H1 (cell line): ENCODE results near the gene TNS4. TPM values are rescaled to one million over a fixed set of nuclear protein-coding genes. Genes with fewer than 3 reads are reported as not detected.
A peak's percentile ranks its signal among the peaks of the same experiment; 100 is the strongest.

Experiments used
- CTCF ChIA-PET: fragments of 300-600 bp; sonication (Branson Sonifier 250); formaldehyde crosslinking; loops from one replicate; lab custom pipeline; 2021; ENCODE audit not compliant: partially characterized antibody; lab: Charles Lee
- POLR2A ChIA-PET: fragments of 300-600 bp; sonication (Branson Sonifier 250); formaldehyde crosslinking; loops from one replicate; lab custom pipeline; 2021; ENCODE audit warnings: inconsistent platforms; ENCODE audit not compliant: partially characterized antibody; lab: Charles Lee
- DNase-seq, 2 experiments: peaks; one replicate each; pipeline versions ENCODE4 v3.0.0 to v3.0.0-alpha.2; 2010 to 2022; ENCODE audit warnings: low spot score in 2 of 2, low read depth in 1 of 2, mixed read lengths in 1 of 2
- FAIRE-seq: peaks from 2 replicates; lab custom pipeline; 2011; peaks lifted over from hg19 to GRCh38; lab: Jason Lieb, UNC
- H2AFZ ChIP-seq: 2 replicates; pipeline ENCODE4 v1.8.1; 2012; ENCODE audit warnings: low read length, inconsistent platforms
- H2AK5ac ChIP-seq: 2 replicates; pipeline ENCODE4 v1.6.1; 2013; ENCODE audit warnings: low read depth, low read length
- H2BK120ac ChIP-seq: replicated peaks from 2 replicates; pipeline ENCODE3; 2013; ENCODE audit warnings: low read depth, low read length, inconsistent platforms
- H2BK12ac ChIP-seq: 2 replicates; pipeline ENCODE4 v1.6.1; 2013; ENCODE audit warnings: low read depth, low read length
- H2BK15ac ChIP-seq: 2 replicates; pipeline ENCODE4 v1.6.1; 2013; ENCODE audit warnings: low read length
- H2BK20ac ChIP-seq: 2 replicates; pipeline ENCODE4 v1.6.1; 2013; ENCODE audit warnings: low read length
- H2BK5ac ChIP-seq: 2 replicates; pipeline ENCODE4 v1.6.1; 2013; ENCODE audit warnings: low read depth, low read length
- H3K14ac ChIP-seq: 2 replicates; pipeline ENCODE4 v1.6.1; 2013; ENCODE audit warnings: inconsistent platforms; ENCODE audit not compliant: insufficient read length
- H3K18ac ChIP-seq: 2 replicates; pipeline ENCODE4 v1.6.1; 2013; ENCODE audit warnings: low read length; ENCODE audit errors: extremely low read depth
- H3K23ac ChIP-seq: 2 replicates; pipeline ENCODE4 v1.6.1; 2013; ENCODE audit warnings: inconsistent platforms; ENCODE audit not compliant: insufficient read length
- H3K23me2 ChIP-seq: 2 replicates; pipeline ENCODE4 v1.6.1; 2013; ENCODE audit warnings: low read depth, low read length
- H3K27ac ChIP-seq: 2 replicates; pipeline ENCODE4 v1.6.1; 2011; ENCODE audit warnings: low read depth, low read length, inconsistent platforms
- H3K27me3 ChIP-seq, 4 experiments: replicated peaks in 1 of 4; 1 replicate in 1 of 4; 2 replicates in 3 of 4; pipeline versions ENCODE4 v1.6.1 to v1.8.1; 2011 to 2013; ENCODE audit warnings: low read length in 3 of 4, mild to moderate bottlenecking in 3 of 4, inconsistent platforms in 2 of 4, mixed read lengths in 2 of 4, moderate library complexity in 1 of 4; ENCODE audit not compliant: control insufficient read depth in 3 of 4, insufficient read depth in 3 of 4; ENCODE audit errors: extremely low read depth in 1 of 4
- H3K36me3 ChIP-seq, 4 experiments: 2 replicates each; pipeline versions ENCODE4 v1.6.1 to v1.8.1; 2011 to 2013; ENCODE audit warnings: mild to moderate bottlenecking in 4 of 4, low read length in 3 of 4, moderate library complexity in 2 of 4, control low read depth in 1 of 4, inconsistent platforms in 1 of 4; ENCODE audit not compliant: insufficient read depth in 4 of 4, control insufficient read depth in 2 of 4
- H3K4ac ChIP-seq: replicated peaks from 2 replicates; pipeline ENCODE3; 2013; ENCODE audit warnings: low read length, low read depth, mixed read lengths, inconsistent platforms; ENCODE audit not compliant: insufficient read length
- H3K4me1 ChIP-seq, 4 experiments: replicated peaks in 1 of 4; 1 replicate in 1 of 4; 2 replicates in 3 of 4; pipeline versions ENCODE4 v1.6.1 to v1.8.1; 2011 to 2013; ENCODE audit warnings: low read length in 3 of 4, inconsistent platforms in 2 of 4, mixed read lengths in 1 of 4; ENCODE audit not compliant: insufficient read depth in 4 of 4, control insufficient read depth in 3 of 4
- H3K4me2 ChIP-seq, 2 experiments: 2 replicates each; pipeline versions ENCODE4 v1.6.1 to v1.8.1; 2011 to 2013; ENCODE audit warnings: low read depth in 2 of 2, low read length in 2 of 2, control low read depth in 1 of 2, inconsistent platforms in 1 of 2, mild to moderate bottlenecking in 1 of 2; ENCODE audit not compliant: insufficient read depth in 1 of 2
- H3K4me3 ChIP-seq, 4 experiments: fragments of 200-600, 300-600 bp in 1 of 4; sonication (generic), shearing (Covaris generic), sonication (Bioruptor Twin) in 1 of 4; 2 replicates each; pipeline versions ENCODE4 v1.5.1 to v1.8.1; 2011 to 2016; ENCODE audit warnings: low read length in 4 of 4, low read depth in 3 of 4, control low read depth in 2 of 4, inconsistent platforms in 2 of 4, mild to moderate bottlenecking in 2 of 4, mixed read lengths in 1 of 4, moderate library complexity in 1 of 4; ENCODE audit not compliant: insufficient read depth in 2 of 4; ENCODE audit errors: extremely low read depth in 1 of 4
- H3K56ac ChIP-seq: replicated peaks from 2 replicates; pipeline ENCODE3; 2013; ENCODE audit warnings: low read depth, mild to moderate bottlenecking, mixed read lengths, low read length, inconsistent platforms; ENCODE audit not compliant: insufficient read length
- H3K79me1 ChIP-seq: 2 replicates; pipeline ENCODE4 v1.6.1; 2013; ENCODE audit warnings: low read depth, low read length, control low read depth
- H3K79me2 ChIP-seq, 2 experiments: 2 replicates each; pipeline versions ENCODE4 v1.6.1 to v1.8.1; 2012 to 2013; ENCODE audit warnings: low read length in 2 of 2, mild to moderate bottlenecking in 2 of 2, inconsistent platforms in 1 of 2; ENCODE audit not compliant: insufficient read depth in 2 of 2, control insufficient read depth in 1 of 2
- H3K9ac ChIP-seq, 4 experiments: replicated peaks in 1 of 4; 1 replicate in 1 of 4; 2 replicates in 3 of 4; pipeline versions ENCODE4 v1.6.1 to v1.8.1; 2011 to 2013; ENCODE audit warnings: low read depth in 3 of 4, low read length in 3 of 4, control low read depth in 2 of 4, mild to moderate bottlenecking in 2 of 4, moderate library complexity in 2 of 4, inconsistent platforms in 1 of 4; ENCODE audit errors: extremely low read depth in 1 of 4
- H3K9me3 ChIP-seq, 2 experiments: 2 replicates each; pipeline versions ENCODE4 v1.6.1 to v1.8.1; 2012 to 2013; ENCODE audit warnings: mild to moderate bottlenecking in 2 of 2, moderate library complexity in 2 of 2, control low read depth in 1 of 2, inconsistent platforms in 1 of 2, low read depth in 1 of 2, low read length in 1 of 2, mixed read lengths in 1 of 2; ENCODE audit not compliant: insufficient read depth in 2 of 2
- H4K20me1 ChIP-seq, 2 experiments: replicated peaks in 1 of 2; 2 replicates each; pipeline versions ENCODE3 to v1.8.1; 2011 to 2013; ENCODE audit warnings: inconsistent platforms in 2 of 2, low read length in 2 of 2, mild to moderate bottlenecking in 1 of 2; ENCODE audit not compliant: insufficient read depth in 2 of 2, control insufficient read depth in 1 of 2
- H4K5ac ChIP-seq: 2 replicates; pipeline ENCODE4 v1.6.1; 2013; ENCODE audit warnings: low read length, low read depth, mixed read lengths, inconsistent platforms; ENCODE audit not compliant: insufficient read length
- H4K8ac ChIP-seq: 2 replicates; pipeline ENCODE4 v1.8.0; 2013; ENCODE audit warnings: mild to moderate bottlenecking, moderate library complexity, low read length, inconsistent platforms; ENCODE audit not compliant: insufficient read depth; ENCODE audit errors: extremely low read depth
- H4K91ac ChIP-seq: replicated peaks from 2 replicates; pipeline ENCODE3; 2013; ENCODE audit warnings: low read length, mixed read lengths, inconsistent platforms; ENCODE audit not compliant: insufficient read length
- CBX5 ChIP-seq: fragments of 300-800, 300-1000 bp; sonication (generic); IDR thresholded peaks from 2 replicates; pipeline ENCODE4 v1.7.1; 2016; ENCODE audit warnings: antibody characterized with exemption, low read length, low read depth
- CEBPB ChIP-seq: IDR thresholded peaks from 2 replicates; pipeline ENCODE4 v1.6.1; 2012; ENCODE audit warnings: low read depth, low read length
- GTF2F1 ChIP-seq: IDR thresholded peaks from 2 replicates; pipeline ENCODE4 v1.6.1; 2012; ENCODE audit warnings: low read depth, low read length, improper control_type of control experiment, borderline replicate concordance
- KDM1A ChIP-seq: fragments of 200-600, 300-600 bp; sonication (generic); IDR thresholded peaks from 2 replicates; pipeline ENCODE4 v1.7.1; 2016; ENCODE audit warnings: mild to moderate bottlenecking, low read length, borderline replicate concordance
- SIX5 ChIP-seq: IDR thresholded peaks from 2 replicates; pipeline ENCODE4 v1.6.1; 2011; ENCODE audit warnings: mild to moderate bottlenecking, low read depth, low read length
- TBP ChIP-seq: IDR thresholded peaks from 2 replicates; pipeline ENCODE4 v1.6.1; 2011; ENCODE audit warnings: low read depth, low read length, improper control_type of control experiment
- WGBS, 2 experiments: shearing (Covaris generic) in 1 of 2; methylation state at CpG; one replicate each; pipeline versions ENCODE4 v1.1.6 to v1.1.7; 2013 to 2015; ENCODE audit warnings: low lambda C conversion rate in 2 of 2, mixed read lengths in 2 of 2, inconsistent platforms in 1 of 2, low coverage in 1 of 2, missing lambda C conversion rate in 1 of 2; ENCODE audit not compliant: insufficient replicate concordance in 2 of 2, insufficient coverage in 1 of 2, insufficient read length in 1 of 2; ENCODE audit errors: extremely low coverage in 1 of 2, missing lambda C conversion rate in 1 of 2; 5-methylcytosine and 5-hydroxymethylcytosine counted together
- polyA plus RNA-seq, 7 experiments: library from polyadenylated mRNA; depleted of rRNA in 3 of 7; stranded (reverse) in 5 of 7; unstranded in 2 of 7; fragments of >200 nt in 5 of 7; fragments of 200-250 nt in 2 of 7; gene quantifications; 1 replicate in 5 of 7; 2 replicates in 1 of 7; 4 replicates in 1 of 7; pipeline versions ENCODE4 v1.2.1 to v1.2.3, GENCODE V29; 2011 to 2013; ENCODE audit warnings: missing spikeins in 2 of 7, mixed read lengths in 2 of 7
- total RNA-seq: library from RNA; stranded (reverse); fragmentation: NEBNext Ultra II Directional; extraction: Animal tissue kit (Norgen Biotek cat#: 25700); gene quantifications from 2 replicates; pipeline ENCODE4 v1.2.1, GENCODE V29; 2021
- TF ChIP-seq, protein P1 (sequence below): IDR thresholded peaks from 2 replicates; pipeline ENCODE4 v1.6.1; 2011; ENCODE audit warnings: low read depth, mild to moderate bottlenecking, low read length; ENCODE audit not compliant: insufficient read depth

The TNS4 gene
- total and polyA plus RNA-seq, 2 of the 8 experiments (the other 6 are each of a cell fraction or from before 2014, with no cell fraction given) = 0.20 to 0.21 TPM

DNA sequence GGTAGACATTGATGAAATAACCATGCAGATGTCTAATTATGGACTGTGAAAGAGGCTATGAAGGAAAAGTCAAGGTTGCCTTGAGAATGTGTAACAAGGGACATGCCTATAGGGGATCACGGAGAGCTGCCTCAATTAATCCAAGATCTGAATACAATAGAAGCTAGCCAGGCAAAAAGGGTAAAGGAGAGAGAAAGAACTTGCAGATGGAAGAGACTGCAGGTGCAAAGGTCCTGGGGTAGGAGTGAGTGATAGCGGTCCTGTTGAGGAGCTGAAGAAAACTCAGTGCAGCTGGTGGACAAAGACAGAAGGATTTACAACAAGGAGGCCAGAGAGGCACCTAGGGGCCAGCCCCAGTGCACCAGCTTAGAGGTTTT lies 15.9 kb upstream of the TNS4 start:
- no peaks in the 10 kb centered on the region for H3K27me3 ChIP-seq
- no peak overlapping the region for H4K8ac ChIP-seq
- no peaks in the 10 kb centered on the region for H3K79me1 ChIP-seq
- H3K4me2 ChIP-seq = no peak overlapping the region
- no peaks in the 10 kb centered on the region for H4K20me1 ChIP-seq
- H2BK15ac ChIP-seq = no peak overlapping the region
- H3K18ac ChIP-seq = no peak overlapping the region
- H2AFZ ChIP-seq = no peak overlapping the region
- H3K23me2 ChIP-seq = no peaks in the 10 kb centered on the region; the same call in 1 of the 2 replicates
- no peak overlapping the region for H3K4me3 ChIP-seq
- H2BK120ac ChIP-seq = no peak overlapping the region
- H4K5ac ChIP-seq = no peak overlapping the region
- no peak overlapping the region for H3K56ac ChIP-seq
- H3K4me1 ChIP-seq = peaks cover 0 to 10% (median 2%) of the 10 kb centered on the region in 4 experiments; a peak in 5 of 7 replicates
- no peak overlapping the region for H2AK5ac ChIP-seq
- H3K79me2 ChIP-seq = no peaks in the 10 kb centered on the region
- H3K9me3 ChIP-seq = no peaks in the 10 kb centered on the region
- TF ChIP-seq GTF2F1 = no peak
- TF ChIP-seq, protein P1, sequence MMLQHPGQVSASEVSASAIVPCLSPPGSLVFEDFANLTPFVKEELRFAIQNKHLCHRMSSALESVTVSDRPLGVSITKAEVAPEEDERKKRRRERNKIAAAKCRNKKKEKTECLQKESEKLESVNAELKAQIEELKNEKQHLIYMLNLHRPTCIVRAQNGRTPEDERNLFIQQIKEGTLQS = no peak
- TF ChIP-seq CEBPB = no peak
- peak; percentile 78; the same call in 1 of the 2 replicates for TF ChIP-seq KDM1A
- TF ChIP-seq TBP = no peak
- no peak for TF ChIP-seq CBX5
- no peak for TF ChIP-seq SIX5
- no peak overlapping the region for H3K23ac ChIP-seq
- H3K14ac ChIP-seq = no peak overlapping the region
- ChIA-PET POLR2A (interaction anchor here (1.3 kb wide), 2 partner anchors 16 to 20 kb away, joined by 3 read pairs; no protein-coding TSS in a partner anchor), CTCF (interaction anchor here (0.6 to 3.3 kb wide), 10 partner anchors 15 to 84 kb away, joined by 3 to 13 read pairs (median 4); partner anchors contain the start of gene TNS4)
- H3K27ac ChIP-seq = no peak overlapping the region
- no peak overlapping the region for H2BK12ac ChIP-seq
- FAIRE-seq (no peak), DNase-seq (no peak)
- H3K9ac ChIP-seq = no peak overlapping the region
- WGBS, 2 experiments = 90% methylated on average over 2 of the region's 2 CpGs; no CpG with 5 or more reads in 1 of the 2 experiments
- no peak overlapping the region for H4K91ac ChIP-seq
- H3K36me3 ChIP-seq = no peaks in the 10 kb centered on the region
- H2BK20ac ChIP-seq = no peak overlapping the region
- no peak overlapping the region for H2BK5ac ChIP-seq
- no peak overlapping the region for H3K4ac ChIP-seq
